Measurements from ENCODE around the gene FNDC3A. TPM values are rescaled to one million over a fixed set of nuclear protein-coding genes. Genes with fewer than 3 reads are reported as not detected.
A peak's percentile ranks its signal among the peaks of the same experiment; 100 is the strongest.

The FNDC3A gene
- total RNA-seq, 1 experiment from 2014 or later: 15.6 TPM

GRCh38 chr13:49183672-49184325 lies 208.1 kb downstream of the FNDC3A start:
- intact Hi-C loops (cut with micrococcal nuclease): no loop called here
- H3K9me2 ChIP-seq (replicated peaks; ENCODE audit: low read length): no peaks in the 10 kb centered on the region
- no peaks in the 10 kb centered on the region for H3F3A ChIP-seq (ENCODE audit: low read length, unreplicated experiment)
- no peak overlapping the region for H3K9ac ChIP-seq (ENCODE audit: low read length)
- H3K27ac ChIP-seq (ENCODE audit: low read length): no peak overlapping the region
- H3K4me1 ChIP-seq (ENCODE audit: insufficient read depth, low read length): no peaks in the 10 kb centered on the region
- ChIA-PET CTCF (no interaction called here), POLR2A (ENCODE audit: unreplicated experiment) (no interaction called here)
- H3K9me3 ChIP-seq (ENCODE audit: low read length): no peaks in the 10 kb centered on the region
- peaks cover 15% of the 10 kb centered on the region; the same call in 1 of the 2 replicates for H3K36me3 ChIP-seq (ENCODE audit: low read depth, low read length)
- no peak for TF ChIP-seq CTCF (conservative IDR thresholded peaks at IDR 0.05; ENCODE audit: low read depth, low read length)
- TF ChIP-seq EZH2 (IDR thresholded peaks at IDR 0.05; ENCODE audit: low read length, unreplicated experiment): no peak
- no peak for TF ChIP-seq EZH2phosphoT487 (IDR thresholded peaks at IDR 0.05; ENCODE audit: borderline replicate concordance, low read length)
- H2AFZ ChIP-seq (ENCODE audit: low read length): no peak overlapping the region
- H3K79me2 ChIP-seq (ENCODE audit: low read length): no peaks in the 10 kb centered on the region
- no TSS peak for BruUV-seq (replicated peaks)
- peak; percentile 9 for DNase-seq
- no peaks in the 10 kb centered on the region for H4K20me1 ChIP-seq (ENCODE audit: low read length)
- no peak overlapping the region for H3K4me2 ChIP-seq (ENCODE audit: low read length)
- H3K4me3 ChIP-seq (ENCODE audit: low read length): no peak overlapping the region
- ATAC-seq: peak; percentile 24; the same call in 1 of the 2 replicates
- no peaks in the 10 kb centered on the region for H3K27me3 ChIP-seq (ENCODE audit: low read length)

GRCh38 chr13:49184621-49185020 lies 208.9 kb downstream of the FNDC3A start:
- ChIA-PET POLR2A (ENCODE audit: unreplicated experiment) (no interaction called here), CTCF (no interaction called here)

More at GRCh38 chr13:49184621-49185020, 208.9 kb downstream of the FNDC3A start:
- TF ChIP-seq CTCF (conservative IDR thresholded peaks at IDR 0.05; ENCODE audit: low read depth, low read length) (no peak), EZH2phosphoT487 (IDR thresholded peaks at IDR 0.05; ENCODE audit: borderline replicate concordance, low read length) (no peak), EZH2 (IDR thresholded peaks at IDR 0.05; ENCODE audit: low read length, unreplicated experiment) (no peak)
- no peaks in the 10 kb centered on the region for H3K4me1 ChIP-seq (ENCODE audit: insufficient read depth, low read length)
- H3K4me3 ChIP-seq (ENCODE audit: low read length): no peak overlapping the region
- ATAC-seq (no peak), DNase-seq (no peak)
- H3F3A ChIP-seq (ENCODE audit: low read length, unreplicated experiment): no peaks in the 10 kb centered on the region
- peaks cover 15% of the 10 kb centered on the region; the same call in 1 of the 2 replicates for H3K36me3 ChIP-seq (ENCODE audit: low read depth, low read length)
- H4K20me1 ChIP-seq (ENCODE audit: low read length): no peaks in the 10 kb centered on the region
- no peak overlapping the region for H3K4me2 ChIP-seq (ENCODE audit: low read length)
- intact Hi-C loops (cut with micrococcal nuclease): no loop called here
- no peaks in the 10 kb centered on the region for H3K9me3 ChIP-seq (ENCODE audit: low read length)
- H3K27ac ChIP-seq (ENCODE audit: low read length): no peak overlapping the region
- H3K79me2 ChIP-seq (ENCODE audit: low read length): no peaks in the 10 kb centered on the region
- no peak overlapping the region for H2AFZ ChIP-seq (ENCODE audit: low read length)
- H3K9ac ChIP-seq (ENCODE audit: low read length): no peak overlapping the region
- no peaks in the 10 kb centered on the region for H3K27me3 ChIP-seq (ENCODE audit: low read length)
- no peaks in the 10 kb centered on the region for H3K9me2 ChIP-seq (replicated peaks; ENCODE audit: low read length)
- BruUV-seq (replicated peaks): no TSS peak
